HepG2 (cell line): ENCODE measurements around the gene FNDC4. TPM values are rescaled to one million over a fixed set of nuclear protein-coding genes. Genes with fewer than 3 reads are reported as not detected.

ENCODE experiments used
- BCL6 ChIP-seq: IDR thresholded peaks from 2 replicates; pipeline ENCODE4 v1.6.1; 2016; ENCODE audit warnings: missing genetic modification reagents, missing compliant biosample characterization
- CAMTA2 ChIP-seq: sonication (generic); formaldehyde crosslinking; IDR thresholded peaks from 2 replicates; pipeline ENCODE4 v1.4.0; 2020; ENCODE audit warnings: mild to moderate bottlenecking, missing genetic modification reagents, borderline replicate concordance
- ELF4 ChIP-seq: sonication (generic); formaldehyde crosslinking; IDR thresholded peaks from 2 replicates; pipeline ENCODE4 v1.5.0; 2020; ENCODE audit warnings: missing genetic modification reagents, mild to moderate bottlenecking, moderate library complexity, borderline replicate concordance
- FOXP1 ChIP-seq, 2 experiments: fragments of 450-650 bp in 1 of 2; IDR thresholded peaks; 2 replicates each; pipeline ENCODE4 v1.6.1; 2017 to 2018; ENCODE audit warnings: antibody characterized with exemption in 1 of 2
- HOXA3 ChIP-seq: sonication (generic); formaldehyde crosslinking; IDR thresholded peaks from 2 replicates; pipeline ENCODE4 v1.5.0; 2020; ENCODE audit warnings: missing genetic modification reagents
- KLF6 ChIP-seq: IDR thresholded peaks from 2 replicates; pipeline ENCODE4 v1.8.0; 2016; ENCODE audit warnings: missing biosample characterization, missing genetic modification reagents
- MBNL3 ChIP-seq: fragments of 250-450 bp; sonication (Bioruptor Pico); conservative IDR thresholded peaks from 2 replicates; pipeline ENCODE4 v1.8.0; 2022; ENCODE audit warnings: mild to moderate bottlenecking, inconsistent platforms
- MXD3 ChIP-seq: IDR thresholded peaks from 2 replicates; pipeline ENCODE4 v1.6.1; 2016; ENCODE audit warnings: mild to moderate bottlenecking, missing biosample characterization, missing genetic modification reagents
- NFE2 ChIP-seq: sonication (generic); formaldehyde crosslinking; IDR thresholded peaks from 2 replicates; pipeline ENCODE4 v1.4.0; 2020; ENCODE audit warnings: missing genetic modification reagents
- TBX3 ChIP-seq: fragments of 450-650 bp; IDR thresholded peaks from 2 replicates; pipeline ENCODE4 v1.6.1; 2017; ENCODE audit warnings: antibody characterized with exemption, mild to moderate bottlenecking, inconsistent platforms, borderline replicate concordance
- TERF1 ChIP-seq: sonication (generic); formaldehyde crosslinking; IDR thresholded peaks from 2 replicates; pipeline ENCODE4 v1.8.0; 2022; ENCODE audit warnings: mild to moderate bottlenecking, missing genetic modification reagents, moderate library complexity
- YEATS2 ChIP-seq: sonication (generic); formaldehyde crosslinking; IDR thresholded peaks from 2 replicates; pipeline ENCODE4 v1.4.0; 2020; ENCODE audit warnings: missing genetic modification reagents, borderline replicate concordance
- ZNF230 ChIP-seq: sonication (generic); formaldehyde crosslinking; IDR thresholded peaks from 2 replicates; pipeline ENCODE4 v1.4.0; 2020; ENCODE audit warnings: mild to moderate bottlenecking, missing genetic modification reagents
- ZNF234 ChIP-seq: sonication (generic); formaldehyde crosslinking; conservative IDR thresholded peaks from 2 replicates; pipeline ENCODE4 v1.5.1; 2020; ENCODE audit warnings: mild to moderate bottlenecking, missing genetic modification reagents
- ZNF281 ChIP-seq: sonication (generic); formaldehyde crosslinking; IDR thresholded peaks from 2 replicates; pipeline ENCODE4 v1.4.0; 2020; ENCODE audit warnings: missing genetic modification reagents, borderline replicate concordance
- ZNF335 ChIP-seq: sonication (generic); formaldehyde crosslinking; IDR thresholded peaks from 2 replicates; pipeline ENCODE4 v1.4.0; 2020; ENCODE audit warnings: missing genetic modification reagents
- ZNF362 ChIP-seq: sonication (generic); formaldehyde crosslinking; IDR thresholded peaks from 2 replicates; pipeline ENCODE4 v1.4.0; 2020; ENCODE audit warnings: missing genetic modification reagents, mild to moderate bottlenecking, borderline replicate concordance
- ZNF550 ChIP-seq: sonication (generic); formaldehyde crosslinking; IDR thresholded peaks from 2 replicates; pipeline ENCODE4 v1.4.0; 2020; ENCODE audit warnings: mild to moderate bottlenecking, missing genetic modification reagents, borderline replicate concordance
- ZNF639 ChIP-seq: conservative IDR thresholded peaks from 2 replicates; pipeline ENCODE4 v1.6.1; 2018; ENCODE audit warnings: missing genetic modification reagents
- ZNF703 ChIP-seq: sonication (generic); formaldehyde crosslinking; IDR thresholded peaks from 2 replicates; pipeline ENCODE4 v1.5.1; 2020; ENCODE audit warnings: missing genetic modification reagents, mild to moderate bottlenecking, moderate library complexity, borderline replicate concordance
- polyA plus RNA-seq, 8 experiments: library from polyadenylated mRNA; depleted of rRNA in 3 of 8; stranded (reverse) in 7 of 8; unstranded in 1 of 8; fragments of >200 nt; fragmentation: Illumina TruSeq in 4 of 8; extraction: Trizol in 4 of 8; gene quantifications; 2 replicates each; pipeline versions ENCODE4 v1.2.1 to v1.2.3, GENCODE V29; 2011 to 2016; ENCODE audit warnings: low read depth in 4 of 8, missing spikeins in 1 of 8, mixed read lengths in 1 of 8; ENCODE audit not compliant: insufficient read depth in 1 of 8
- total RNA-seq, 5 experiments: library from RNA; depleted of rRNA; stranded (reverse); fragments of >200 nt; fragmentation: Illumina TruSeq; extraction: Trizol; gene quantifications; 2 replicates each; pipeline ENCODE4 v1.2.3, GENCODE V29; 2016; ENCODE audit warnings: low read depth in 1 of 5

Gene FNDC4
- total and polyA plus RNA-seq, 2 of the 13 experiments (the other 11 are each of a cell fraction or from before 2014, with no cell fraction given) = 9.0 to 17.4 TPM

- TF ChIP-seq TERF1 (CRISPR knock-in tag) (no peak), ZNF703 (CRISPR knock-in tag) (no peak), FOXP1 (IDR thresholded peaks at IDR 0.05) (no peak), FOXP1 (CRISPR knock-in tag; IDR thresholded peaks at IDR 0.05) (no peak; the same call in 1 of the 2 replicates), TBX3 (0 out of 2 replicates have a peak, but pooled peaks have one; percentile 7), ZNF230 (CRISPR knock-in tag) (no peak), ELF4 (CRISPR knock-in tag) (peak; percentile 73), ZNF281 (CRISPR knock-in tag) (no peak; the same call in 1 of the 2 replicates), MXD3 (CRISPR knock-in tag) (peak; percentile 38; the same call in 1 of the 2 replicates), ZNF639 (CRISPR knock-in tag) (peak; percentile 71; the same call in 1 of the 2 replicates), ZNF234 (CRISPR knock-in tag) (0 out of 2 replicates have a peak, but pooled peaks have one; percentile 82), ZNF550 (CRISPR knock-in tag) (no peak; the same call in 1 of the 2 replicates), HOXA3 (CRISPR knock-in tag) (peak; percentile 86), CAMTA2 (no peak), BCL6 (CRISPR knock-in tag) (no peak; the same call in none of the 2 replicates), ZNF335 (CRISPR knock-in tag) (peak; percentile 54; the same call in 1 of the 2 replicates), KLF6 (CRISPR knock-in tag) (peak; percentile 94), ZNF362 (CRISPR knock-in tag) (no peak), YEATS2 (CRISPR knock-in tag) (peak; percentile 51; the same call in 1 of the 2 replicates), NFE2 (CRISPR knock-in tag) (peak; percentile 60; the same call in 1 of the 2 replicates), MBNL3 (no peak)
Observed at GRCh38 chr2:27496357-27497287, 1.6 kb upstream of the FNDC4 start, which contains the start of gene GCKR (continued).
